Fibroblast of lung (primary cell): ENCODE results near the gene TCF4.

Source experiments
- EZH2 ChIP-seq: IDR thresholded peaks from 2 replicates; pipeline ENCODE4 v1.5.1; 2012; ENCODE audit warnings: low read length, control low read depth, mild to moderate bottlenecking; ENCODE audit errors: missing control alignments
- TF ChIP-seq, protein P1 (sequence below), 2 donors: IDR thresholded peaks in 1 of 2; conservative IDR thresholded peaks in 1 of 2; 1 replicate in 1 of 2; 2 replicates in 1 of 2; pipeline ENCODE4 v1.5.1; 2011 to 2012; ENCODE audit warnings: low read length in 2 of 2, control low read depth in 1 of 2, inconsistent platforms in 1 of 2, low read depth in 1 of 2, mild to moderate bottlenecking in 1 of 2

DNA sequence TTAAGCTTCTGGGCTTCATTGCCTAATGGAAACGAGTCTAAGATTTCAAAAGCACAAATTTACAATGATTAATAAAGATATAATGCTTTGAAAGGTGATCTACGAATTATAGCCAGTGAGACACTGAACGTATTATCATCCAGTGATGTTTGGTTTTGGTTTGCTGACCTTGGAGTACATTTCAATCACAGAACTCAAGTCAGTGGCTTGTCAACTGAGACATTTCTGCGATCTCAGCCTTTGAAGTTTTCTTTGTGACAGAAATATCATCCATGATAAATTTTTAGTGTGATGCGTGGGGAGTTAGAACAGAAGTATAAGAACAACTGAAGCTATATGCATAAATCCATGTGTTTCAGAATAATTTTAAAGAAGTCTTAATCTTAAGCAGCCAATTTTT, 263.8 kb downstream of the TCF4 start:
- TF ChIP-seq, protein P1, sequence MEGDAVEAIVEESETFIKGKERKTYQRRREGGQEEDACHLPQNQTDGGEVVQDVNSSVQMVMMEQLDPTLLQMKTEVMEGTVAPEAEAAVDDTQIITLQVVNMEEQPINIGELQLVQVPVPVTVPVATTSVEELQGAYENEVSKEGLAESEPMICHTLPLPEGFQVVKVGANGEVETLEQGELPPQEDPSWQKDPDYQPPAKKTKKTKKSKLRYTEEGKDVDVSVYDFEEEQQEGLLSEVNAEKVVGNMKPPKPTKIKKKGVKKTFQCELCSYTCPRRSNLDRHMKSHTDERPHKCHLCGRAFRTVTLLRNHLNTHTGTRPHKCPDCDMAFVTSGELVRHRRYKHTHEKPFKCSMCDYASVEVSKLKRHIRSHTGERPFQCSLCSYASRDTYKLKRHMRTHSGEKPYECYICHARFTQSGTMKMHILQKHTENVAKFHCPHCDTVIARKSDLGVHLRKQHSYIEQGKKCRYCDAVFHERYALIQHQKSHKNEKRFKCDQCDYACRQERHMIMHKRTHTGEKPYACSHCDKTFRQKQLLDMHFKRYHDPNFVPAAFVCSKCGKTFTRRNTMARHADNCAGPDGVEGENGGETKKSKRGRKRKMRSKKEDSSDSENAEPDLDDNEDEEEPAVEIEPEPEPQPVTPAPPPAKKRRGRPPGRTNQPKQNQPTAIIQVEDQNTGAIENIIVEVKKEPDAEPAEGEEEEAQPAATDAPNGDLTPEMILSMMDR (conservative IDR thresholded peaks at IDR 0.05 in 1 of 2, IDR thresholded peaks at IDR 0.05 in 1 of 2; ENCODE audit: low read depth in 1 of 2, low read length in 2 of 2), result no peak
- TF ChIP-seq EZH2, result no peak
